Fibroblast of villous mesenchyme (primary cell): ENCODE results near the gene MGLL. TPM values are rescaled to one million over a fixed set of nuclear protein-coding genes. Genes with fewer than 3 reads are reported as not detected.

Experiments
- DNase-seq: peaks from one replicate; pipeline ENCODE4 v3.0.0-alpha.2; 2010; ENCODE audit warnings: low read depth
- H3K4me3 ChIP-seq: 2 replicates; pipeline ENCODE4 v1.5.1; 2011; ENCODE audit warnings: low read depth, mild to moderate bottlenecking, low read length
- total RNA-seq: library from RNA; depleted of rRNA; stranded (reverse); fragments of >200 nt; gene quantifications from 2 replicates; pipeline ENCODE4 v1.2.3, GENCODE V29; 2012
- TF ChIP-seq, protein P1 (sequence below): IDR thresholded peaks from 2 replicates; pipeline ENCODE4 v1.5.1; 2012; ENCODE audit warnings: low read depth, mild to moderate bottlenecking, low read length; ENCODE audit not compliant: insufficient read depth

Gene MGLL
- total RNA-seq, 1 donor = 141 TPM

DNA sequence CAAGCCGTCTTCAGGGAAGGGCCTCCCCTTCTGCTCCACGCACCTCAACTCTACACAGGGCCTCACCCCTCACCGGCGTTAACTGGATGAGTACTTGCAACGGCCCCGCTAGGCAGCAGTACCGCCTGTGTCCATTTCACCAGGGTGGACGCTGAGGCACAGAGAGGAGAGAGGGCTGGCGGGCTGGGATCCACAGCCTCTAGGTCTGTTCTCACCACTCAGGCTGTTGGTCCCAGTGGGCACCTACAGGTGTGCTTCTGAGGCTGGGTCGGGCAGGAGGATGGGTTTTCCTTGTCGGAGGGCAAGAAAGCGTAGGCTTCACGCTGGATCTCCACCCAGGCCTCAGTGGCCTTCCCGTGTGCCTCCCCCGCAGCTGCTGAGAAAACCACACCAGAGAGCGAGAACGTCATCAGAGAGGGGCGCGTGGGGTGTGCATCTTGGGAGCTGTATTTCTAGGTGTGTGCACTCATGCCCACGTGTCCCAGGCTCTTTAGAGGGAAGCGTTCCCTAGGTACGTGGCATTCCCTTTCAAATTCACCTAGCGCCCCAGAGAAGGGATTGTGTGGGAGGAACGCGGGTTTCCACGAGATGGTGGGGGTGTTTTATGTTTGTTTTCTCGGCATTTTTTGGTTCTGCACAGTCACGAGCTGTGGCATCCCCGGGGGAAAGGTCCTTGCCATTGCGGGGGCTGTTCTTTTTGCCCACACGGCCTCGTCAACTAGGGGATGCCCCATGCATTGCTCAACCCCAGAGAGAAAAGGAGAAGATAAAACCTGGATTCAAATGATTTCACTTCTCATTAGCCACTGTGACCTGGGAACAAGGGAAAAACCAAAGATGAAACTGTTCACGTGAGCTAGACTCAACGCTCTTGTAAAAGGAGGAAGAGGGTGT, 67.7 kb downstream of the MGLL start:
- no peak for DNase-seq
- TF ChIP-seq, protein P1, sequence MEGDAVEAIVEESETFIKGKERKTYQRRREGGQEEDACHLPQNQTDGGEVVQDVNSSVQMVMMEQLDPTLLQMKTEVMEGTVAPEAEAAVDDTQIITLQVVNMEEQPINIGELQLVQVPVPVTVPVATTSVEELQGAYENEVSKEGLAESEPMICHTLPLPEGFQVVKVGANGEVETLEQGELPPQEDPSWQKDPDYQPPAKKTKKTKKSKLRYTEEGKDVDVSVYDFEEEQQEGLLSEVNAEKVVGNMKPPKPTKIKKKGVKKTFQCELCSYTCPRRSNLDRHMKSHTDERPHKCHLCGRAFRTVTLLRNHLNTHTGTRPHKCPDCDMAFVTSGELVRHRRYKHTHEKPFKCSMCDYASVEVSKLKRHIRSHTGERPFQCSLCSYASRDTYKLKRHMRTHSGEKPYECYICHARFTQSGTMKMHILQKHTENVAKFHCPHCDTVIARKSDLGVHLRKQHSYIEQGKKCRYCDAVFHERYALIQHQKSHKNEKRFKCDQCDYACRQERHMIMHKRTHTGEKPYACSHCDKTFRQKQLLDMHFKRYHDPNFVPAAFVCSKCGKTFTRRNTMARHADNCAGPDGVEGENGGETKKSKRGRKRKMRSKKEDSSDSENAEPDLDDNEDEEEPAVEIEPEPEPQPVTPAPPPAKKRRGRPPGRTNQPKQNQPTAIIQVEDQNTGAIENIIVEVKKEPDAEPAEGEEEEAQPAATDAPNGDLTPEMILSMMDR = no peak
- H3K4me3 ChIP-seq = no peak overlapping the region

DNA sequence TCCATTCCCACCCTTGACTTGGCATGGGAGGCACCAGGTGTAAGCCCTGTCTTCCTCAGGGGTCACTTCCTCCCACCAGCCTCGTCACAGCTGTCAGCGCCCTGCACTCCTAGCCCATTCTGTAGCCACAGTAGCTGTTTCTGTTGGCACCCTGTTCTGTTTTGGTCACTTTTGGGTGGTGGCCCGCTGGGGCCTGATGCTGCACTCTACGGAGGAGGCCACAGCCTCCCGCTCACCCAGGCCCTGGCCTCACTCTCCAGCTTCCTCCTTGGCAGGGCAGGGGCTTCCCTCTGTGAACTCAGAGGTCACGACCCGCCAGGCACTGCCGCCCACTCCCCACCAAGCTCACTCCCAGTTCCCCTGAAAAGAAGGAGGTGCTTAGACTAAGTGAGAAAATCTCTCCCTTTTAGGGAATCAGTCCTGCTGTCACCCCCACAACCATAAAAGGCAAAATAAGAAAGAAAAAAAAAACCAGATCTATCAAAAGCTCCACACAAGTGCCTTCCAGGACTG, 68.4 kb downstream of the MGLL start:
- TF ChIP-seq, protein P1 = no peak
- H3K4me3 ChIP-seq = no peak overlapping the region
- DNase-seq = no peak

DNA sequence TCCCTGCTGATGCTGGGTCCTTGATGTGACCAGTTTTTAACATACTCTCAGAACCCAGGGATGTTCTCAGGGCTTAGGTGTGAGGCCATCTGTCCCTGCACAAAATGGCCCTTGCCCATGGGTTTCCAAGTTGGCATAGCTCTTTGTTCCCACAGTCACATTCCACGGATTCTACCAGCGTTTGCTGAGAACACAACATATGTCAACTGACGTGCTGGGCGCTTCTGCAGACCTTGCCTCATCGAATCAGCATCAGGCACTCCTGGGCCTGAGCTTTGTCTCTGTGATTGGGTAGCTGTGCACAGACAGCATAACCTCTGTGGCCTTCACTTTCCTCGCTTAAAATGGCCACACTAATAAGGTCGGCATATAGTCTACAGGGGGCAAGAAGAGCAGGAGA, 69.0 kb downstream of the MGLL start:
- no peak for DNase-seq
- no peak overlapping the region for H3K4me3 ChIP-seq
- TF ChIP-seq, protein P1 = no peak

- TF ChIP-seq, protein P1 = no peak
- no peak overlapping the region for H3K4me3 ChIP-seq
- DNase-seq = no peak
These were observed 70.5 kb downstream of the MGLL start for GRCh38 chr3:127751782-127752181.

DNA sequence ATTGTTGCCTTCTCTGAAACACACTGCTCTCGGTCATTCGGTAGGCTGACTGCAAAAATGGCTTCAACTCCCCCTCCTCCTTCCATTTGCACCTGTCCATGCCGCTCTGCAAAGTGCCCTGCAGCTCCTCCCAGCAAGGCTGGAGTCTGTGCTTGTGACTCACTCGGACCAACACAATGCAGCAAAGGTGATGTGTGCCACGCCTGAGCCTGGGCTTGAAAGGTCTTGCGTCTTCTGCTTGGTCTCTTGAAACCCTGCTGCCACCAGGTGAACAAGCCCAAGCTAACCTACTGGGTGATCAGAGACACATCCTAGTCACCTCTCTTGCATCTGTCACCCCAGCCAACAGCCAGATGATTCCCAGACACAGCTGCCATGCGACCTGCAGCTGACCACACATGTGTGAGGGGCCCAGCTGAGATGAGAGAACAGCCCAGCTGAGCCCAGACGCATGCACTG, 71.1 kb downstream of the MGLL start:
- no peak for DNase-seq
- no peak overlapping the region for H3K4me3 ChIP-seq
- TF ChIP-seq, protein P1 = no peak

DNA sequence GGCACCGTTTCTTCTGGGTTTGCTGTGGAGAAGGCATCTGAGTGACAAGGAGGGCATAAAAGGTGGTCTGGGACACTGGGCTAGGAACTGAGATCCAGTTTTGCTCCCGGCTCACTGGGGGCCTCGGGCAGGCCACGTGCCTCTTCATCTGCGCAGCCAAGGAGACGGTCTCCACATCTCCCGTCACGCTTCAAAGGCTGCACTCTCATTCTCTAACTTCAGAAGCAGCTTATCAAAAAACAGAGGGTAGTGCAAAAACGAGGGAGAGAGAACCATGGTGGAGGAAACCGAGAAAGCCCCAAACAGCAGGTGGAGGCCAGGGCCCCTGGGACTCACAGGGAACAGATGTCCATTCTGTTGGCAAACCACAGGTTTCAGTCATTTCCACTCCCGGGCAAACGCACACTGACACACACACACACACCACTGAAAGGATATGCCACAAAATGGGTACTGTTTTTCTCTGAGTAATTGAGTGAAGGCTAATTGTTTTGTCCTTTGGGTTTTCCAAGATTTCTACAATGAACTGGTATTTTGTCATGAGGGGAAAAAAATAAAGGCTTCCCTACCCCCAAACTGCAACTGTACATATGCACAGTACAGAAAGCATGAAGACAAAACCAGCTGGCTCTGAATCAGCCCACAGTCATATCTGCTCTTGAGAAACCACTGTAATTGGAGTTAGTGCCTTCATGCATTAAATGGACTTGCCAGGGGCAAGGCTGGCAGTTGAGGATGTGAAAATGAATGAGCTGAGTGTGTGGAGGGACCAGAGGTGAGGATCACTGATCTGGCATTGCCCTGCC, 71.9 kb downstream of the MGLL start:
- peak; percentile 59 for DNase-seq

More for the DNA sequence above, 71.9 kb downstream of the MGLL start:
- H3K4me3 ChIP-seq = no peak overlapping the region
- TF ChIP-seq, protein P1 = no peak
